Stimulated activated CD4-positive, alpha-beta T cell treated with anti-CD3 and anti-CD28 coated beads, Interleukin-2, amount 100 ng/mL, for 4 hours (primary cell): Measurements from ENCODE around the gene STRN3.
"Not testable (repeated sequence)": the region's sequence is repeated elsewhere in the genome, so short reads cannot be mapped to it uniquely, and the experiment has no call there.

ENCODE experiments used
- DNase-seq: peaks from one replicate; pipeline ENCODE4 v3.0.0-alpha.2; 2020; ENCODE audit warnings: low read depth

The STRN3 gene

GRCh38 chr14:30971586-30971985 is 54.6 kb downstream of the STRN3 start:
- no peak for DNase-seq

- DNase-seq: not testable (repeated sequence)
Measured at GRCh38 chr14:30969796-30970195, 56.4 kb downstream of the STRN3 start.

GRCh38 chr14:30967364-30968098 is 58.6 kb downstream of the STRN3 start:
- not testable (repeated sequence) for DNase-seq

- no peak for DNase-seq
Measured at GRCh38 chr14:30966415-30967363, 59.5 kb downstream of the STRN3 start.

GRCh38 chr14:30965861-30966260 is 60.3 kb downstream of the STRN3 start:
- not testable (repeated sequence) for DNase-seq

GRCh38 chr14:30962537-30962936 is 63.6 kb downstream of the STRN3 start:
- DNase-seq: not testable (repeated sequence)

- no peak for DNase-seq
Measured at GRCh38 chr14:30961330-30961729, 64.8 kb downstream of the STRN3 start.

GRCh38 chr14:30960216-30960615 is 66.0 kb downstream of the STRN3 start:
- DNase-seq: no peak

- no peak for DNase-seq
Measured at GRCh38 chr14:30958555-30959407, 67.4 kb downstream of the STRN3 start.

- DNase-seq: no peak
Measured at GRCh38 chr14:30957813-30958370, 68.3 kb downstream of the STRN3 start.

- no peak for DNase-seq
Measured at GRCh38 chr14:30949651-30950050, 76.5 kb downstream of the STRN3 start.

GRCh38 chr14:30943694-30944093 is 82.5 kb downstream of the STRN3 start:
- no peak for DNase-seq

- no peak for DNase-seq
Measured at GRCh38 chr14:30940886-30941285, 85.3 kb downstream of the STRN3 start.

- no peak for DNase-seq
Measured at GRCh38 chr14:30938617-30939016, 87.6 kb downstream of the STRN3 start.

GRCh38 chr14:30935445-30935844 is 90.7 kb downstream of the STRN3 start:
- DNase-seq: no peak

- not testable (repeated sequence) for DNase-seq
Measured at GRCh38 chr14:30933937-30934336, 92.2 kb downstream of the STRN3 start.

- no peak for DNase-seq
Measured at GRCh38 chr14:30928462-30928861, 97.7 kb downstream of the STRN3 start.

GRCh38 chr14:30925254-30925653 is 100.9 kb downstream of the STRN3 start:
- no peak for DNase-seq

GRCh38 chr14:30921788-30922187 is 104.4 kb downstream of the STRN3 start:
- no peak for DNase-seq

- no peak for DNase-seq
Measured at GRCh38 chr14:30921305-30921704, 104.9 kb downstream of the STRN3 start.

GRCh38 chr14:30915596-30915995 is 110.6 kb downstream of the STRN3 start:
- DNase-seq: no peak

- no peak for DNase-seq
Measured at GRCh38 chr14:30914812-30915211, 111.4 kb downstream of the STRN3 start.
